HepG2 (cell line): ENCODE measurements around the gene ATXN7L3. TPM values are rescaled to one million over a fixed set of nuclear protein-coding genes. Genes with fewer than 3 reads are reported as not detected.

ENCODE experiments used
- CEBPB ChIP-seq: IDR thresholded peaks from 2 replicates; pipeline ENCODE4 v1.6.1; 2011; ENCODE audit warnings: low read depth, low read length, improper control_type of control experiment, borderline replicate concordance
- KAT2B ChIP-seq: fragments of 150-350 bp; IDR thresholded peaks from 2 replicates; pipeline ENCODE4 v1.6.1; 2014; ENCODE audit warnings: low read depth, low read length, borderline replicate concordance
- PAWR ChIP-seq: sonication (generic); formaldehyde crosslinking; IDR thresholded peaks from 2 replicates; pipeline ENCODE4 v1.4.0; 2020; ENCODE audit warnings: missing genetic modification reagents, mild to moderate bottlenecking, borderline replicate concordance
- PHB2 ChIP-seq: fragments of 450-650 bp; IDR thresholded peaks from 2 replicates; pipeline ENCODE4 v1.6.1; 2018; ENCODE audit not compliant: partially characterized antibody
- RBM39 ChIP-seq: fragments of 200-400 bp; formaldehyde crosslinking; IDR thresholded peaks from one replicate; pipeline ENCODE4 v1.6.1; 2018; ENCODE audit warnings: antibody characterized with exemption, mild to moderate bottlenecking, low read depth, low read length; ENCODE audit not compliant: poor library complexity, severe bottlenecking
- RFX5 ChIP-seq: IDR thresholded peaks from 2 replicates; pipeline ENCODE4 v1.6.1; 2011; ENCODE audit warnings: low read depth, low read length, improper control_type of control experiment
- RFXANK ChIP-seq: IDR thresholded peaks from 2 replicates; pipeline ENCODE4 v1.6.1; 2016
- SOX5 ChIP-seq: IDR thresholded peaks from 2 replicates; pipeline ENCODE4 v1.6.1; 2016; ENCODE audit warnings: borderline replicate concordance
- ZNF12 ChIP-seq: sonication (generic); formaldehyde crosslinking; IDR thresholded peaks from 2 replicates; pipeline ENCODE4 v1.5.0; 2020; ENCODE audit warnings: missing genetic modification reagents
- ZNF121 ChIP-seq: sonication (generic); formaldehyde crosslinking; IDR thresholded peaks from 2 replicates; pipeline ENCODE4 v1.5.0; 2020; ENCODE audit warnings: mild to moderate bottlenecking, missing genetic modification reagents
- ZNF451 ChIP-seq: sonication (generic); formaldehyde crosslinking; IDR thresholded peaks from 2 replicates; pipeline ENCODE4 v1.5.0; 2020; ENCODE audit warnings: mild to moderate bottlenecking, missing genetic modification reagents
- ZNF510 ChIP-seq: sonication (generic); formaldehyde crosslinking; IDR thresholded peaks from 2 replicates; pipeline ENCODE4 v1.4.0; 2020; ENCODE audit warnings: low read depth, mild to moderate bottlenecking, missing genetic modification reagents
- ZNF652 ChIP-seq: IDR thresholded peaks from 2 replicates; pipeline ENCODE4 v1.6.1; 2016; ENCODE audit warnings: low read depth, borderline replicate concordance
- ZNF672 ChIP-seq: sonication (generic); formaldehyde crosslinking; IDR thresholded peaks from 2 replicates; pipeline ENCODE4 v1.8.1; 2022; ENCODE audit warnings: missing genetic modification reagents
- polyA plus RNA-seq, 8 experiments: library from polyadenylated mRNA; depleted of rRNA in 3 of 8; stranded (reverse) in 7 of 8; unstranded in 1 of 8; fragments of >200 nt; fragmentation: Illumina TruSeq in 4 of 8; extraction: Trizol in 4 of 8; gene quantifications; 2 replicates each; pipeline versions ENCODE4 v1.2.1 to v1.2.3, GENCODE V29; 2011 to 2016; ENCODE audit warnings: low read depth in 4 of 8, missing spikeins in 1 of 8, mixed read lengths in 1 of 8; ENCODE audit not compliant: insufficient read depth in 1 of 8
- total RNA-seq, 5 experiments: library from RNA; depleted of rRNA; stranded (reverse); fragments of >200 nt; fragmentation: Illumina TruSeq; extraction: Trizol; gene quantifications; 2 replicates each; pipeline ENCODE4 v1.2.3, GENCODE V29; 2016; ENCODE audit warnings: low read depth in 1 of 5
- TF ChIP-seq, protein P1 (sequence below): sonication (generic); formaldehyde crosslinking; IDR thresholded peaks from 2 replicates; pipeline ENCODE4 v1.4.0; 2020; ENCODE audit warnings: mild to moderate bottlenecking, missing genetic modification reagents
- TF ChIP-seq, protein P2 (sequence below): sonication (generic); formaldehyde crosslinking; IDR thresholded peaks from 2 replicates; pipeline ENCODE4 v1.4.0; 2020; ENCODE audit warnings: mild to moderate bottlenecking, missing genetic modification reagents
- TF ChIP-seq, protein P3 (sequence below): sonication (generic); formaldehyde crosslinking; IDR thresholded peaks from 2 replicates; pipeline ENCODE4 v1.4.0; 2020; ENCODE audit warnings: missing genetic modification reagents
- TF ChIP-seq, protein P4 (sequence below): sonication (generic); formaldehyde crosslinking; IDR thresholded peaks from 2 replicates; pipeline ENCODE4 v1.4.0; 2020; ENCODE audit warnings: mild to moderate bottlenecking, missing genetic modification reagents

The ATXN7L3 gene
- total and polyA plus RNA-seq, 2 of the 13 experiments (the other 11 are each of a cell fraction or from before 2014, with no cell fraction given), result 44.5 to 59.1 TPM

DNA sequence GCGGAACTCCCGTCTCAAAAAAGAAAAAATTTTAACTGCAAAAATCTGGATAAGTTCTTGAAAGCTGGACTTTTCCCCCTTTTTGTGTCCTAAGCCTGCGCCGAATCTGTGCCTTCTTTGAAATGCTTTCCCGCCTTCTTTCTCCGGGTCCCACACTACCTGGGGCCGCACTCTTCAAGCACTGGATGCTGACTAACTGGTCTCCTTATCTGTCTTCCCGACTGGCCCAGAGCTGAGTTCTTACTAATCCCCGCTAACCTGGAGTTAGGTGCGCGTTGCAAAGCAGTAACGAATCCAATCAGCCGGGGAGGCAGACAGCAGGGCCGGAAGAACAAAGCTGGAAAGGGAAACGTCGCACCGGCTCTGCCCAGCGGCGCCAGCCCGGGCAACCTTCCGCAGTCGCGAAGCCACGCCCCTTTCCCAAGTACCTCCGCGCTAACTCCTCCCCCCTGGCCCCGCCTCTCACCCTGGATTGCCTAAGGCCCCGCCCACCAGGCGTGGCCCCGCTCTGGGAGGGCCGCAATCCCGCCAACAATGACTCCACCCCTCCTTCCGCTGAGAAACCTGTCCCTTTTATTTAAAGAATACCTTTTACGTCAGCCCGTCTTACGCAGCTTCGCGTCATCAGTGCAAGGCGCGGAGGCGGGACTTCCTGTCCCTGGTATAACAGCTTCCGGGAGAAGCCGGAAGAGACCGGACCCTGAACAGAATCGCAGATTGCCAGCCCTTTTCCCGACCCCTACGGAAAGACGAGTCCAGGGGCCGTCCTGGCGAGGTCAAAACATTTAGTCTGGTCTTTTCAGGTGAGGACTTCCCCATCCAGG, 13.2 kb downstream of the ATXN7L3 start, which contains the start of gene TMUB2 (continued):
- TF ChIP-seq, protein P1, sequence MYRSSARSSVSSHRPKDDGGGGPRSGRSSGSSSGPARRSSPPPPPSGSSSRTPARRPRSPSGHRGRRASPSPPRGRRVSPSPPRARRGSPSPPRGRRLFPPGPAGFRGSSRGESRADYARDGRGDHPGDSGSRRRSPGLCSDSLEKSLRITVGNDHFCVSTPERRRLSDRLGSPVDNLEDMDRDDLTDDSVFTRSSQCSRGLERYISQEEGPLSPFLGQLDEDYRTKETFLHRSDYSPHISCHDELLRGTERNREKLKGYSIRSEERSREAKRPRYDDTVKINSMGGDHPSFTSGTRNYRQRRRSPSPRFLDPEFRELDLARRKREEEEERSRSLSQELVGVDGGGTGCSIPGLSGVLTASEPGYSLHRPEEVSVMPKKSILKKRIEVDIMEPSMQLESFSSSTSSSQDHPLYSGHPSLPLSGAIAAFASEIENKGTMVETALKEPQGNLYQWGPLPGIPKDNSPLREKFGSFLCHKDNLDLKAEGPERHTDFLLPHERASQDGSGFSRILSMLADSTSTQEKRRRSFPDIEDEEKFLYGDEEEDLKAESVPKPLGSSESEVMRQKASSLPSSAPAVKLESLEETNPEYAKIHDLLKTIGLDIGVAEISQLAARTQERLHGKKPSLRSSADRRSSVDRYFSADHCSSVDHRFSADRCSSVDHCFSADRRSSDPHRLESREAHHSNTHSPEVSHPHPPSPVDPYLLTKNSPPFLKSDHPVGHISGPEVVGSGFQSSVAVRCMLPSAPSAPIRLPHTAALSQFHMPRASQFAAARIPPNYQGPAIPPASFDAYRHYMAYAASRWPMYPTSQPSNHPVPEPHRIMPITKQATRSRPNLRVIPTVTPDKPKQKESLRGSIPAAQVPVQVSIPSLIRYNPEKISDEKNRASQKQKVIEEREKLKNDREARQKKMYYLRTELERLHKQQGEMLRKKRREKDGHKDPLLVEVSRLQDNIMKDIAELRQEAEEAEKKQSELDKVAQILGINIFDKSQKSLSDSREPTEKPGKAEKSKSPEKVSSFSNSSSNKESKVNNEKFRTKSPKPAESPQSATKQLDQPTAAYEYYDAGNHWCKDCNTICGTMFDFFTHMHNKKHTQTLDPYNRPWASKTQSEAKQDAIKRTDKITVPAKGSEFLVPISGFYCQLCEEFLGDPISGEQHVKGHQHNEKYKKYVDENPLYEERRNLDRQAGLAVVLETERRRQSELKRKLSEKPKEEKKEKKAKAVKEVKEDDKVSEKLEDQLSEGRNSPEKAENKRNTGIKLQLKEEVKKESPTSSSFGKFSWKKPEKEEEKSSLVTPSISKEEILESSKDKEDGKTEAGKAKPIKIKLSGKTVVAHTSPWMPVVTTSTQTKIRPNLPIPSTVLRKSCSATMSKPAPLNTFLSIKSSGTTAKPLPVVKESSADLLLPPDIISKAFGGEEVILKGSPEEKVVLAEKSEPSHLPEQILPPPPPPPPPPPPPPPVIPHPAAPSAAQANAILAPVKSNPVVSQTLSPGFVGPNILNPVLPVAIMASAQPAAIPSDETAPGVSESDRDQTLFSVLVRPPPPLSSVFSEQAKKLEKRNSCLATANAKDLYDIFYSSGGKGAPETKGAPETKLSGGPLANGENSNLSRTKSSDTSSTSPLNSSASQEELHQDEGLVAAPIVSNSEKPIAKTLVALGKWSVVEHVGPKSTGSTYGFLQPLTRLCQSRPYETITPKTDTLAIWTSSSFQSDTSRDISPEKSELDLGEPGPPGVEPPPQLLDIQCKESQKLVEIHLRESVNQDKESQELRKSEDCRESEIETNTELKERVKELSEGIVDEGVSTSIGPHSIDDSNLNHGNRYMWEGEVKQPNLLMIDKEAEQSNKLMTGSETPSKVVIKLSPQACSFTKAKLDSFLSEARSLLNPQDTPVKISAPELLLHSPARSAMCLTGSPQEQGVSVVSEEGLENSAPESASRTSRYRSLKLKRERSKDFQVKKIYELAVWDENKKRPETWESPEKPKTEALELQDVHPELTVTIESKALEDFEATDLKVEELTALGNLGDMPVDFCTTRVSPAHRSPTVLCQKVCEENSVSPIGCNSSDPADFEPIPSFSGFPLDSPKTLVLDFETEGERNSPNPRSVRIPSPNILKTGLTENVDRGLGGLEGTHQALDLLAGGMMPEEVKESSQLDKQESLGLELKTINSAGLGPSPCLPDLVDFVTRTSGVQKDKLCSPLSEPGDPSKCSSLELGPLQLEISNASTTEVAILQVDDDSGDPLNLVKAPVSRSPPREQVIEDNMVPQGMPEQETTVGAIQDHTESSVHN (CRISPR knock-in tag), result no peak
- TF ChIP-seq ZNF510 (CRISPR knock-in tag) (no peak), ZNF451 (CRISPR knock-in tag) (no peak), RBM39 (peak; percentile 57), ZNF12 (no peak), PAWR (CRISPR knock-in tag) (peak; percentile 30; the same call in 1 of the 2 replicates), KAT2B (no peak), SOX5 (peak; percentile 66; the same call in 1 of the 2 replicates), ZNF672 (no peak), ZNF652 (no peak), ZNF121 (CRISPR knock-in tag) (peak; percentile 96), RFX5 (peak; percentile 40), CEBPB (peak; percentile 93), PHB2 (no peak), RFXANK (CRISPR knock-in tag) (no peak)
- TF ChIP-seq, protein P2, sequence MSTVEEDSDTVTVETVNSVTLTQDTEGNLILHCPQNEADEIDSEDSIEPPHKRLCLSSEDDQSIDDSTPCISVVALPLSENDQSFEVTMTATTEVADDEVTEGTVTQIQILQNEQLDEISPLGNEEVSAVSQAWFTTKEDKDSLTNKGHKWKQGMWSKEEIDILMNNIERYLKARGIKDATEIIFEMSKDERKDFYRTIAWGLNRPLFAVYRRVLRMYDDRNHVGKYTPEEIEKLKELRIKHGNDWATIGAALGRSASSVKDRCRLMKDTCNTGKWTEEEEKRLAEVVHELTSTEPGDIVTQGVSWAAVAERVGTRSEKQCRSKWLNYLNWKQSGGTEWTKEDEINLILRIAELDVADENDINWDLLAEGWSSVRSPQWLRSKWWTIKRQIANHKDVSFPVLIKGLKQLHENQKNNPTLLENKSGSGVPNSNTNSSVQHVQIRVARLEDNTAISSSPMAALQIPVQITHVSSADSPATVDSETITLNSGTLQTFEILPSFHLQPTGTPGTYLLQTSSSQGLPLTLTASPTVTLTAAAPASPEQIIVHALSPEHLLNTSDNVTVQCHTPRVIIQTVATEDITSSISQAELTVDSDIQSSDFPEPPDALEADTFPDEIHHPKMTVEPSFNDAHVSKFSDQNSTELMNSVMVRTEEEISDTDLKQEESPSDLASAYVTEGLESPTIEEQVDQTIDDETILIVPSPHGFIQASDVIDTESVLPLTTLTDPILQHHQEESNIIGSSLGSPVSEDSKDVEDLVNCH (CRISPR knock-in tag), result no peak; the same call in 1 of the 2 replicates
- TF ChIP-seq, protein P3, sequence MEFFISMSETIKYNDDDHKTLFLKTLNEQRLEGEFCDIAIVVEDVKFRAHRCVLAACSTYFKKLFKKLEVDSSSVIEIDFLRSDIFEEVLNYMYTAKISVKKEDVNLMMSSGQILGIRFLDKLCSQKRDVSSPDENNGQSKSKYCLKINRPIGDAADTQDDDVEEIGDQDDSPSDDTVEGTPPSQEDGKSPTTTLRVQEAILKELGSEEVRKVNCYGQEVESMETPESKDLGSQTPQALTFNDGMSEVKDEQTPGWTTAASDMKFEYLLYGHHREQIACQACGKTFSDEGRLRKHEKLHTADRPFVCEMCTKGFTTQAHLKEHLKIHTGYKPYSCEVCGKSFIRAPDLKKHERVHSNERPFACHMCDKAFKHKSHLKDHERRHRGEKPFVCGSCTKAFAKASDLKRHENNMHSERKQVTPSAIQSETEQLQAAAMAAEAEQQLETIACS (CRISPR knock-in tag), result peak; percentile 69; the same call in 1 of the 2 replicates
- TF ChIP-seq, protein P4, sequence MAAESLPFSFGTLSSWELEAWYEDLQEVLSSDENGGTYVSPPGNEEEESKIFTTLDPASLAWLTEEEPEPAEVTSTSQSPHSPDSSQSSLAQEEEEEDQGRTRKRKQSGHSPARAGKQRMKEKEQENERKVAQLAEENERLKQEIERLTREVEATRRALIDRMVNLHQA (CRISPR knock-in tag), result no peak
